Loucy (cell line): Measurements from ENCODE around the gene ESAM.

Experiments used
- H2AFZ ChIP-seq: fragments of 200-600 bp; sonication (generic); 2 replicates; pipeline ENCODE4 v1.6.0; 2016; ENCODE audit warnings: antibody characterized with exemption, mild to moderate bottlenecking, low read length, moderate library complexity
- H3F3A ChIP-seq: fragments of 200-600 bp; 2 replicates; pipeline ENCODE4 v1.6.0; 2016; ENCODE audit warnings: antibody characterized with exemption, low read depth, mild to moderate bottlenecking
- H3K27me3 ChIP-seq: fragments of 200-600 bp; sonication (generic); 2 replicates; pipeline ENCODE4 v1.6.1; 2014; ENCODE audit warnings: low read length, mild to moderate bottlenecking; ENCODE audit not compliant: insufficient read depth, poor library complexity, severe bottlenecking
- H3K36me3 ChIP-seq: fragments of 200-600 bp; sonication (generic); 2 replicates; pipeline ENCODE4 v1.6.1; 2016; ENCODE audit warnings: low read length; ENCODE audit not compliant: insufficient read depth
- H3K4me1 ChIP-seq: fragments of 200-600 bp; sonication (generic); 2 replicates; pipeline ENCODE4 v1.5.1; 2014; ENCODE audit warnings: low read length, mild to moderate bottlenecking; ENCODE audit not compliant: insufficient read depth, poor library complexity, severe bottlenecking
- H3K4me2 ChIP-seq: fragments of 200-600 bp; sonication (generic); 2 replicates; pipeline ENCODE4 v1.6.0; 2014; ENCODE audit warnings: antibody characterized with exemption, low read length, low read depth, mild to moderate bottlenecking; ENCODE audit not compliant: poor library complexity, severe bottlenecking
- H3K4me3 ChIP-seq: fragments of 200-600 bp; sonication (generic); 2 replicates; pipeline ENCODE4 v1.5.1; 2014; ENCODE audit warnings: low read length, mild to moderate bottlenecking, mixed read lengths; ENCODE audit not compliant: poor library complexity, severe bottlenecking
- H3K79me2 ChIP-seq: fragments of 200-600 bp; sonication (generic); 2 replicates; pipeline ENCODE4 v1.6.1; 2014; ENCODE audit warnings: low read length; ENCODE audit not compliant: insufficient read depth
- H3K9ac ChIP-seq: fragments of 200-600 bp; sonication (generic); 2 replicates; pipeline ENCODE4 v1.6.0; 2014; ENCODE audit warnings: mild to moderate bottlenecking, low read depth, low read length, moderate library complexity; ENCODE audit not compliant: poor library complexity, severe bottlenecking
- H3K9me2 ChIP-seq: fragments of 200-600 bp; sonication (generic); replicated peaks from 2 replicates; pipeline ENCODE4 v1.6.1; 2016; ENCODE audit warnings: low read depth, low read length, mixed read lengths
- H3K9me3 ChIP-seq: fragments of 200-600 bp; sonication (generic); 2 replicates; pipeline ENCODE4 v1.6.1; 2014; ENCODE audit warnings: mild to moderate bottlenecking, antibody characterized with exemption, low read length, low read depth; ENCODE audit not compliant: insufficient read depth
- H4K20me1 ChIP-seq: fragments of 200-600 bp; sonication (generic); 2 replicates; pipeline ENCODE4 v1.6.0; 2014; ENCODE audit warnings: antibody characterized with exemption, low read length, mild to moderate bottlenecking; ENCODE audit not compliant: insufficient read depth, poor library complexity, severe bottlenecking
- EZH2phosphoT487 ChIP-seq: fragments of 200-600 bp; IDR thresholded peaks from 2 replicates; pipeline ENCODE4 v1.6.1; 2018; ENCODE audit warnings: antibody characterized with exemption, mild to moderate bottlenecking, moderate library complexity, borderline replicate concordance
- TF ChIP-seq, protein P1 (sequence below): fragments of 200-600 bp; sonication (generic); conservative IDR thresholded peaks from 2 replicates; pipeline ENCODE4 v1.5.1; 2014; ENCODE audit warnings: mild to moderate bottlenecking, antibody characterized with exemption, low read length

The ESAM gene

GRCh38 chr11:124791626-124792341 is 29.7 kb upstream of the ESAM start:
- no peaks in the 10 kb centered on the region for H3K9me3 ChIP-seq
- H2AFZ ChIP-seq = no peak overlapping the region
- H3F3A ChIP-seq = peaks cover 6% of the 10 kb centered on the region; the same call in 1 of the 2 replicates
- no peak overlapping the region for H3K9ac ChIP-seq
- H3K9me2 ChIP-seq = no peaks in the 10 kb centered on the region
- peaks cover 32% of the 10 kb centered on the region for H3K4me1 ChIP-seq
- H3K79me2 ChIP-seq = peaks cover 77% of the 10 kb centered on the region
- no peak overlapping the region for H3K4me3 ChIP-seq
- H4K20me1 ChIP-seq = peaks cover 41% of the 10 kb centered on the region
- H3K4me2 ChIP-seq = peak overlapping the region; percentile 38
- TF ChIP-seq, protein P1, sequence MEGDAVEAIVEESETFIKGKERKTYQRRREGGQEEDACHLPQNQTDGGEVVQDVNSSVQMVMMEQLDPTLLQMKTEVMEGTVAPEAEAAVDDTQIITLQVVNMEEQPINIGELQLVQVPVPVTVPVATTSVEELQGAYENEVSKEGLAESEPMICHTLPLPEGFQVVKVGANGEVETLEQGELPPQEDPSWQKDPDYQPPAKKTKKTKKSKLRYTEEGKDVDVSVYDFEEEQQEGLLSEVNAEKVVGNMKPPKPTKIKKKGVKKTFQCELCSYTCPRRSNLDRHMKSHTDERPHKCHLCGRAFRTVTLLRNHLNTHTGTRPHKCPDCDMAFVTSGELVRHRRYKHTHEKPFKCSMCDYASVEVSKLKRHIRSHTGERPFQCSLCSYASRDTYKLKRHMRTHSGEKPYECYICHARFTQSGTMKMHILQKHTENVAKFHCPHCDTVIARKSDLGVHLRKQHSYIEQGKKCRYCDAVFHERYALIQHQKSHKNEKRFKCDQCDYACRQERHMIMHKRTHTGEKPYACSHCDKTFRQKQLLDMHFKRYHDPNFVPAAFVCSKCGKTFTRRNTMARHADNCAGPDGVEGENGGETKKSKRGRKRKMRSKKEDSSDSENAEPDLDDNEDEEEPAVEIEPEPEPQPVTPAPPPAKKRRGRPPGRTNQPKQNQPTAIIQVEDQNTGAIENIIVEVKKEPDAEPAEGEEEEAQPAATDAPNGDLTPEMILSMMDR = no peak
- TF ChIP-seq EZH2phosphoT487 = no peak
- H3K36me3 ChIP-seq = no peaks in the 10 kb centered on the region
- H3K27me3 ChIP-seq = no peaks in the 10 kb centered on the region

DNA sequence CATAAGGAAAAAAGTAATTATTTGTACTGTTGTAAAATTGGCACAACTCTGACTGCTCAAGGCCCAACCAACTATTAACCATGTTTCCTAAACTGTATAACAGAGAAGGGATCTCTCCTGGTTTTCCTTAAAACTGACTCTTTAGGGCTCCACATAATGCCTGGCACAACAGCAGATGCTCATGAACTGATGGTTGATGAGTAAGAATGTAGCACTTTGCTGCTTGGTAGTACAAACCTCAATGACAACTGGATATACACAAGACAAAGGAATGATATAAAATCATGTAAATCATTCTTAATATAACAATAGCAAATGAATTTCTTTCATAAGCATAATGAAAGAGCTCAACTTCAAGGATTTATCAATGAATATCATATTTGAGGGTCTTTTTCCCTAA is 26.4 kb upstream of the ESAM start:
- Histone ChIP-seq H3K79me2 (peaks cover 54% of the 10 kb centered on the region), H3F3A (no peaks in the 10 kb centered on the region), H3K9me3 (no peaks in the 10 kb centered on the region), H3K36me3 (no peaks in the 10 kb centered on the region), H3K4me3 (no peak overlapping the region), H3K4me2 (no peak overlapping the region), H3K4me1 (peaks cover 13% of the 10 kb centered on the region), H3K27me3 (no peaks in the 10 kb centered on the region), H2AFZ (no peak overlapping the region), H3K9ac (no peak overlapping the region), H4K20me1 (peaks cover 14% of the 10 kb centered on the region), H3K9me2 (no peaks in the 10 kb centered on the region)
- TF ChIP-seq EZH2phosphoT487 = no peak
- TF ChIP-seq, protein P1 = no peak

DNA sequence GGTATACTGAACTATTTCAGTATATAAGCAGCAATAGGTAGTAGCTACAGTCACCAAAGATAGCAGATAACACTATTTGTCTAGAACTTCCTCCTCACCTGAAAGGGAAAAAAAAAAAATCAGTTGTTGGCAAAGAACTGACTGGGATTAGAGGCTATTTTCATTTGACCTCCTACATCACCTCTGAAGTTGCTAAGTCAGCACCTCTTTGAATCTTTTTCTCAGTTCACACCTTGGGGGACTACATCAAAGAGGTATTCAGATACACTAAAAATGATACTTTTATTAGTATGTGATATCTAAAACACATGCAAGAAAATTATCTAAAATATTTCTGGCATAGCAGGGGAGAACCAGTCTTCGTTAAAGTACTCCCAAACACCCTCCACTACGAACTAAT is 22.0 kb upstream of the ESAM start:
- H4K20me1 ChIP-seq = no peaks in the 10 kb centered on the region
- no peaks in the 10 kb centered on the region for H3K36me3 ChIP-seq
- no peak overlapping the region for H3K4me2 ChIP-seq
- no peak overlapping the region for H2AFZ ChIP-seq
- H3K9me3 ChIP-seq = no peaks in the 10 kb centered on the region
- no peaks in the 10 kb centered on the region for H3F3A ChIP-seq
- TF ChIP-seq, protein P1 = no peak
- TF ChIP-seq EZH2phosphoT487 = no peak
- peaks cover 11% of the 10 kb centered on the region for H3K79me2 ChIP-seq
- H3K9ac ChIP-seq = no peak overlapping the region
- H3K9me2 ChIP-seq = no peaks in the 10 kb centered on the region
- no peaks in the 10 kb centered on the region for H3K27me3 ChIP-seq
- H3K4me3 ChIP-seq = no peak overlapping the region
- no peaks in the 10 kb centered on the region for H3K4me1 ChIP-seq
